Fibroblast of mammary gland (primary cell): ENCODE data around the gene IGFBPL1.

Experiments used
- DNase-seq: peaks from one replicate; pipeline ENCODE4 v3.0.0-alpha.2; 2010; ENCODE audit warnings: low read depth
- H3K4me3 ChIP-seq: 2 replicates; pipeline ENCODE4 v1.5.1; 2011; ENCODE audit warnings: low read depth, mild to moderate bottlenecking, low read length, moderate library complexity; ENCODE audit not compliant: control insufficient read depth
- CTCF ChIP-seq: conservative IDR thresholded peaks from 2 replicates; pipeline ENCODE4 v1.5.1; 2011; ENCODE audit warnings: low read depth, low read length, inconsistent platforms; ENCODE audit not compliant: control insufficient read depth, insufficient read depth

IGFBPL1 gene

GRCh38 chr9:38387751-38388150, 36.5 kb downstream of the IGFBPL1 start:
- DNase-seq = no peak
- H3K4me3 ChIP-seq = no peak overlapping the region
- no peak for TF ChIP-seq CTCF

GRCh38 chr9:38387066-38387465, 37.2 kb downstream of the IGFBPL1 start:
- H3K4me3 ChIP-seq = no peak overlapping the region
- TF ChIP-seq CTCF = no peak
- no peak for DNase-seq

GRCh38 chr9:38386319-38386895, 37.8 kb downstream of the IGFBPL1 start:
- TF ChIP-seq CTCF = no peak
- DNase-seq = no peak

GRCh38 chr9:38385896-38386295, 38.4 kb downstream of the IGFBPL1 start:
- no peak for DNase-seq
- TF ChIP-seq CTCF = no peak
- no peak overlapping the region for H3K4me3 ChIP-seq

More at GRCh38 chr9:38386319-38386895, 37.8 kb downstream of the IGFBPL1 start:
- no peak overlapping the region for H3K4me3 ChIP-seq

- no peak for TF ChIP-seq CTCF
- H3K4me3 ChIP-seq = no peak overlapping the region
- no peak for DNase-seq
These were observed 39.0 kb downstream of the IGFBPL1 start for GRCh38 chr9:38384990-38385848.

- H3K4me3 ChIP-seq = no peak overlapping the region
- TF ChIP-seq CTCF = no peak
- DNase-seq = no peak
These were observed 42.1 kb downstream of the IGFBPL1 start for GRCh38 chr9:38382141-38382540.
